ENCODE data around the gene SUSD2.

SUSD2 gene

GRCh38 chr22:24169439-24170058 lies 11.7 kb upstream of the SUSD2 start:
- Histone ChIP-seq H3K36me3 (ENCODE audit: control insufficient read depth, insufficient read depth, low read length) (peaks cover 54% of the 10 kb centered on the region), H3K9ac (ENCODE audit: low read length) (no peak overlapping the region), H3K4me3 (ENCODE audit: low read length) (no peak overlapping the region), H3K4me1 (ENCODE audit: control insufficient read depth, insufficient read depth, low read length) (peaks cover 9% of the 10 kb centered on the region), H3K27me3 (ENCODE audit: control insufficient read depth, insufficient read depth, low read length) (no peaks in the 10 kb centered on the region), H3K27ac (ENCODE audit: low read depth, low read length) (no peak overlapping the region)

- H3K9ac ChIP-seq (ENCODE audit: low read length): no peak overlapping the region
- H3K4me3 ChIP-seq (ENCODE audit: low read length): no peak overlapping the region
- no peak overlapping the region for H3K27ac ChIP-seq (ENCODE audit: low read depth, low read length)
- peaks cover 47% of the 10 kb centered on the region for H3K36me3 ChIP-seq (ENCODE audit: control insufficient read depth, insufficient read depth, low read length)
- peaks cover 9% of the 10 kb centered on the region for H3K4me1 ChIP-seq (ENCODE audit: control insufficient read depth, insufficient read depth, low read length)
- no peaks in the 10 kb centered on the region for H3K27me3 ChIP-seq (ENCODE audit: control insufficient read depth, insufficient read depth, low read length)
Measured at GRCh38 chr22:24170188-24170587, 11.1 kb upstream of the SUSD2 start.

DNA sequence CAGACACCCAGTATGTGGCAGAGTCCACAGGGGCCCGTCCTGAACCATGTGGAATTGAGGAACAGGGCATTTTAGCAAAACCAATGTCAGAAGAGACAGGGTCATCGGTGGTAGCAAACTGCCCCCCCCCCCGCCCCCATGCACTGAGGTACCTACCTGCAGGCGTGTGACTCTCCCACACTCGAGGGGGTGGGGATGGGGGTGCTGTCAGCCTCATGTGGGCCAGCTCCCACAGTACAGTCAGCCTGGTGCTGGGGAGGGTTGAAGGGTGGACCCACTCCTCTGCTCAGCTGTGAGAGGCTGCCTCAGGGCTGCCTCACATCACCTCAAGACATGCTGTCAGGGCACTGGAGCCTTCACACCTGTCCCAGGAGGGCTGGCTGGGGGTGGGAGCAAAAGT lies 10.7 kb upstream of the SUSD2 start:
- H3K27ac ChIP-seq (ENCODE audit: low read depth, low read length): no peak overlapping the region
- peaks cover 13% of the 10 kb centered on the region for H3K4me1 ChIP-seq (ENCODE audit: control insufficient read depth, insufficient read depth, low read length)
- no peaks in the 10 kb centered on the region for H3K27me3 ChIP-seq (ENCODE audit: control insufficient read depth, insufficient read depth, low read length)
- peaks cover 44% of the 10 kb centered on the region for H3K36me3 ChIP-seq (ENCODE audit: control insufficient read depth, insufficient read depth, low read length)
- H3K9ac ChIP-seq (ENCODE audit: low read length): no peak overlapping the region
- no peak overlapping the region for H3K4me3 ChIP-seq (ENCODE audit: low read length)

- Histone ChIP-seq H3K4me1 (ENCODE audit: control insufficient read depth, insufficient read depth, low read length) (peaks cover 21% of the 10 kb centered on the region), H3K27me3 (ENCODE audit: control insufficient read depth, insufficient read depth, low read length) (no peaks in the 10 kb centered on the region), H3K36me3 (ENCODE audit: control insufficient read depth, insufficient read depth, low read length) (peaks cover 48% of the 10 kb centered on the region), H3K9ac (ENCODE audit: low read length) (no peak overlapping the region), H3K4me3 (ENCODE audit: low read length) (no peak overlapping the region), H3K27ac (ENCODE audit: low read depth, low read length) (no peak overlapping the region)
Measured at GRCh38 chr22:24171822-24172221, 9.5 kb upstream of the SUSD2 start.

GRCh38 chr22:24175160-24175808 lies 6.0 kb upstream of the SUSD2 start:
- peak overlapping the region; percentile 19 for H3K9ac ChIP-seq (ENCODE audit: low read length)
- H3K36me3 ChIP-seq (ENCODE audit: control insufficient read depth, insufficient read depth, low read length): peaks cover 35% of the 10 kb centered on the region
- no peak overlapping the region for H3K4me3 ChIP-seq (ENCODE audit: low read length)
- peak overlapping the region; percentile 89 for H3K27ac ChIP-seq (ENCODE audit: low read depth, low read length)
- H3K27me3 ChIP-seq (ENCODE audit: control insufficient read depth, insufficient read depth, low read length): no peaks in the 10 kb centered on the region
- H3K4me1 ChIP-seq (ENCODE audit: control insufficient read depth, insufficient read depth, low read length): peaks cover 27% of the 10 kb centered on the region

GRCh38 chr22:24176040-24176439 lies 5.2 kb upstream of the SUSD2 start:
- H3K4me1 ChIP-seq (ENCODE audit: control insufficient read depth, insufficient read depth, low read length): peaks cover 27% of the 10 kb centered on the region
- no peaks in the 10 kb centered on the region for H3K27me3 ChIP-seq (ENCODE audit: control insufficient read depth, insufficient read depth, low read length)
- no peak overlapping the region for H3K9ac ChIP-seq (ENCODE audit: low read length)
- peaks cover 35% of the 10 kb centered on the region for H3K36me3 ChIP-seq (ENCODE audit: control insufficient read depth, insufficient read depth, low read length)
- H3K27ac ChIP-seq (ENCODE audit: low read depth, low read length): peak overlapping the region; percentile 89
- H3K4me3 ChIP-seq (ENCODE audit: low read length): no peak overlapping the region

- Histone ChIP-seq H3K4me1 (ENCODE audit: control insufficient read depth, insufficient read depth, low read length) (peaks cover 30% of the 10 kb centered on the region), H3K9ac (ENCODE audit: low read length) (no peak overlapping the region), H3K4me3 (ENCODE audit: low read length) (no peak overlapping the region), H3K27ac (ENCODE audit: low read depth, low read length) (peak overlapping the region; percentile 89), H3K27me3 (ENCODE audit: control insufficient read depth, insufficient read depth, low read length) (no peaks in the 10 kb centered on the region), H3K36me3 (ENCODE audit: control insufficient read depth, insufficient read depth, low read length) (peaks cover 34% of the 10 kb centered on the region)
Measured at GRCh38 chr22:24176630-24177029, 4.7 kb upstream of the SUSD2 start.

DNA sequence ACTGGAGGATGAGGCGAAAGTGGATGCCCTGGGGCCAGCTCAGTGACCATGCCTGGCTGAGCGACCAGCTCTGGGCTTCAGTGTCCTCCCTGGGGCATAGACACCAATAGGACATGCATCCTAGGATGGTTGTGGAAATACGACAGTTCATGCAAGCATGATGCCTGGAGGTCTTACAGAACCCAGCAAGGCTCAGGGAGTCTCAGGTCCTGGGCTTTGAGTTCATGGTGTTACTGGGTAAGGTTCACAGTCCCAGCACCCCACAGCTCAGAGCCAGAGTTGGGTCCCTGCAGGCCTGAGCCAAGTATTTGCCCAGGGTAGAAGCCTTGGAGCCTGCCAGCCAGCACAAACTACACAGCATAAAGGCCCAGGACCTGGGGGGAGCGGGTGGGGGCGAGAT lies 4.2 kb upstream of the SUSD2 start:
- H3K4me1 ChIP-seq (ENCODE audit: control insufficient read depth, insufficient read depth, low read length): peaks cover 30% of the 10 kb centered on the region
- no peak overlapping the region for H3K9ac ChIP-seq (ENCODE audit: low read length)
- H3K4me3 ChIP-seq (ENCODE audit: low read length): no peak overlapping the region
- H3K27ac ChIP-seq (ENCODE audit: low read depth, low read length): peak overlapping the region; percentile 89
- no peaks in the 10 kb centered on the region for H3K27me3 ChIP-seq (ENCODE audit: control insufficient read depth, insufficient read depth, low read length)
- H3K36me3 ChIP-seq (ENCODE audit: control insufficient read depth, insufficient read depth, low read length): peaks cover 30% of the 10 kb centered on the region

DNA sequence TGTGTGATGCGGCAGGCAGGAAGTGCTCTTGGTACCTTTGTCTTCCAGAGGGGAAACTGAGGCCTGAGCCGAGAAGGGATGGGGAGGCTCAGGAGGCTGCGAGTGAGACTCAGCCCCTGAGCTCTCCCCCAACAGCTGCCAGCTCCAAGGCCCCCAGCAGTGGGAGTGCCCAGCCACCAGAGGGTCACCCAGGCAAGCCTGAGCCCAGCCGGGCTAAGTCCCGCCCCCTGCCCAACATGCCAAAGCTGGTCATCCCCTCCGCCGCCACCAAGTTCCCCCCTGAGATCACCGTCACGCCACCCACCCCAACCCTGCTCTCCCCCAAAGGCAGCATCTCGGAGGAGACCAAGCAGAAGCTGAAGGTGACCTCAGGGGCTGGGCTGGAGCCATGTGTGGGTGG lies 3.8 kb upstream of the SUSD2 start:
- H3K27ac ChIP-seq (ENCODE audit: low read depth, low read length): peak overlapping the region; percentile 89
- H3K9ac ChIP-seq (ENCODE audit: low read length): no peak overlapping the region

GRCh38 chr22:24178021-24178431 lies 3.3 kb upstream of the SUSD2 start:
- peak overlapping the region; percentile 89 for H3K27ac ChIP-seq (ENCODE audit: low read depth, low read length)

More for the DNA sequence above, 3.8 kb upstream of the SUSD2 start:
- Histone ChIP-seq H3K4me3 (ENCODE audit: low read length) (no peak overlapping the region), H3K36me3 (ENCODE audit: control insufficient read depth, insufficient read depth, low read length) (peaks cover 26% of the 10 kb centered on the region), H3K4me1 (ENCODE audit: control insufficient read depth, insufficient read depth, low read length) (peaks cover 30% of the 10 kb centered on the region), H3K27me3 (ENCODE audit: control insufficient read depth, insufficient read depth, low read length) (no peaks in the 10 kb centered on the region)

DNA sequence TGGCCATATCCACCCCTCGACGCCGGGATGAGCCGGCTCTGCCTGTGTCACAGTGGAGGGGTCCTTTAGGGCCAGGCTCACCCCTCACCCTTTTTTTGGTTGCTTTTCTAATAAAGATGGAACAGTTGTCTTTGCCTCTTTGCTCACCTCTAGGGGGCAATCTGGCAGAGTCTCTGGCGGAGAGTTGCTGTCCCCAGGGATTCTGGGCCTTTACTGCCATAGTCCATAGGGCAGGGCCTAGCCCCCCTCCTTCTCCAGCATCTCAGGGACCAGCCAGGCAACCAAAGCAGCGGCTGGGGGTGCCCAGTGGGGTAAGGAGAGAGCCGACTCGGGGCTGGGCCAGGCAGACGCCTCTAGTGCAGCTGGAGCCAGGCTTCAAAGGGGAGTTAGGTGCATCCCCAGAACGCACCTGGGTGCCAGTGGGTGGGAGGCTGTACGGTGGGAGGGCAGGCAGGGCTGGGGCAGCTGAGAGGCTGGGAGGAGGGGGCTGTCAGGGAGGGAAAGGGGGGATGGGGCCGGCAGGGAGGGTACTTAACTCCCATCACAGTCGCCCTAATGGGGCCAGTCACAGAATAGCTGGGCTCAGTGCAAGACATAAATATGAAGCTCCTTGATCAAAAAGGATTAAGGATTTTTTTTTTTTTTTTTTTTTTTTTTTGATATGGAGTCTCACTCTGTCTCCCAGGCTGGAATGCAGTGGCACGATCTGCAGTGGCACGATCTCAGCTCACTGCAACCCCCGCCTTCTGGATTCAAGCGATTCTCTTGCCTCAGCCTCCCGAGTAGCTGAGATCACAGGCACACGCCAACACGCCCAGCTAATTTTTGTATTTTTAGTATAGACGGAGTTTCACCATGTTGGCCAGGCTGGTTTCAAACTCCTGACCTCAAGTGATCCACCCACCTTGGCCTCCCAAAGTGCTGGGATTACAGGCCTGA lies 2.5 kb upstream of the SUSD2 start:
- H3K4me1 ChIP-seq (ENCODE audit: control insufficient read depth, insufficient read depth, low read length): peaks cover 30% of the 10 kb centered on the region
- H3K9ac ChIP-seq (ENCODE audit: low read length): no peak overlapping the region
- H3K27ac ChIP-seq (ENCODE audit: low read depth, low read length): peak overlapping the region; percentile 89
- no peaks in the 10 kb centered on the region for H3K27me3 ChIP-seq (ENCODE audit: control insufficient read depth, insufficient read depth, low read length)
- peaks cover 17% of the 10 kb centered on the region for H3K36me3 ChIP-seq (ENCODE audit: control insufficient read depth, insufficient read depth, low read length)
- H3K4me3 ChIP-seq (ENCODE audit: low read length): no peak overlapping the region

More at GRCh38 chr22:24178021-24178431, 3.3 kb upstream of the SUSD2 start:
- H3K9ac ChIP-seq (ENCODE audit: low read length): no peak overlapping the region
- H3K4me3 ChIP-seq (ENCODE audit: low read length): no peak overlapping the region
- H3K27me3 ChIP-seq (ENCODE audit: control insufficient read depth, insufficient read depth, low read length): no peaks in the 10 kb centered on the region
- H3K4me1 ChIP-seq (ENCODE audit: control insufficient read depth, insufficient read depth, low read length): peaks cover 30% of the 10 kb centered on the region
- peaks cover 21% of the 10 kb centered on the region for H3K36me3 ChIP-seq (ENCODE audit: control insufficient read depth, insufficient read depth, low read length)

DNA sequence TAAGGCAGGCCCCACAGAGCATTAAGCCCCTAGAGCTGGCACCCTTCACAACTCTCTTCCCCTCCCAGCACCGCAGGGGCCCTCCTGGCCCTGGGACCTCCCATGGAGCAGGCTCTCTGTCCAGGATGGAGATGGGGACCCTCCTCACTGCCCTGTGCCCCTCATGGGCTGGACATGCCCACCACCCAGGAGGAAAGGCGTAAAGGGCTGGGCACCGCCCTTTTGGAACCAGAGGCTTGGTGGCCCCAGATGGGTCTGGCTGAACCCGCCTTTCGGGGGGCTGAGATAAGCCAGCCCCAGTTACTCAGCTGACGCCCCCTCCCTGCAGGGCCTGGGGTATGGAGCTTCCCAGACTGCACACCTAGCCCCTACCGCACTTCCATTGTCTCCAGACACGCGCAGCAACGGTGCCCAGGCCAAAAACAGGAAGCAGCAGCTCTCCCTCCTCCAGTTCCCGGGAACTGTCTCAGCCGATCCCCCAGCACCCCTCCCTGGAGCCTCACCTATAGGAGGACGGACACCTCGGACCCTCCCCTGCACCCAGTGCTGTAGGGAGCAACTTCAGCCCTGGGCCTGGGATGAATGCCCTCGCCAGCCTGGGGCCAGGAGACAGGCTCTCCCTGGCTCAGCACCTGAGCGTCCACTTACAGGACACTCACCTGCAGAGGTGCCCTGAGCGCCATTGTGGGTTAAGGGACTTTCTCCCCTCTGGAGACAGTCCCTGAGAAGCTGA lies 1.6 kb upstream of the SUSD2 start:
- Histone ChIP-seq H3K36me3 (ENCODE audit: control insufficient read depth, insufficient read depth, low read length) (peaks cover 13% of the 10 kb centered on the region), H3K27me3 (ENCODE audit: control insufficient read depth, insufficient read depth, low read length) (no peaks in the 10 kb centered on the region), H3K9ac (ENCODE audit: low read length) (no peak overlapping the region), H3K4me1 (ENCODE audit: control insufficient read depth, insufficient read depth, low read length) (peaks cover 27% of the 10 kb centered on the region), H3K4me3 (ENCODE audit: low read length) (no peak overlapping the region), H3K27ac (ENCODE audit: low read depth, low read length) (peak overlapping the region; percentile 21)

Data from rectal smooth muscle tissue (tissue), 1 donor.